Amniotic stem cell (primary cell): ENCODE data around the gene KCNG1.

Experiments used
- DNase-seq: peaks from one replicate; lab custom pipeline; 2025; lab: John Stamatoyannopoulos, UW

Gene KCNG1

DNA sequence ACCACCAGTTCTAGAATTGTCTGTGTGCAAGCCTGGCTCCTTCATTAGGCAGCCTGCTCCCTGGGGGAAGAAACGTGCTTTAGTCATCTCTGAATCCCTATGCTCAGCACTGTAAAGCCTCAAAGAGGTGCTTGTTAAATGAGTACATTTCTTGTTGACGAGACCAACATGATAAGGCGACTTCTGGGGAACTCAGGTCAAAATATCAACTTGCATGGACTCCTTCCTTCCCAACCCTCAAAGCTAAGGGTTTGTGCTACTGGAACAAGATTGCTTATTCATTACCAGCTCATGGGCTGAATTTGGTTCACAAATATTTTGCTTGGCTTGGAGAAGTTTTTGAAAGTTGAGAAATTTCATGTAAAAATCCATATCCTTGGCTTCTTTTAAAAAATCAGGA is 10.6 kb downstream of the KCNG1 start:
- no peak for DNase-seq

- DNase-seq = no peak
Measured at GRCh38 chr20:51011479-51011878, 11.4 kb downstream of the KCNG1 start.

GRCh38 chr20:51010932-51011331 is 12.0 kb downstream of the KCNG1 start:
- no peak for DNase-seq

GRCh38 chr20:51010043-51010365 is 12.9 kb downstream of the KCNG1 start:
- no peak for DNase-seq

- DNase-seq = no peak
Measured at GRCh38 chr20:51009303-51010042, 13.4 kb downstream of the KCNG1 start.

DNA sequence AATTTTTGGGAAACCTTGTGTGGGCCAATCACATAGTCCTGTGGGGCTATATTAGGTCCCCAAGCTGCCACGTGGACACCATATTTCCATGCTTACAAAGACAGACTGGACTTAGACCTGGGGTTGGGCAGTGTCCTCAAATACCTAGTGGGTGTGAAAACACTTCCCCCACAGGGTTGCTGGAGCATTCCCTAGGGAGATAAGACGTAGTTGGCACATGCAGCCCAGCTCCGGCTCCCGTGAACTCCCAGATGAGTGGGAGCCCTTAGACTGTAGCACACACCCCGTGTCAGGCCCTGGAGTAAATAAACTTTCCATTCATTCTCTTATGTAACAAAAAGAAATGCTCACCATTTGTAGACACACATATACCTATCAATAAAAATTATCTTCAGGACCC is 14.2 kb downstream of the KCNG1 start:
- no peak for DNase-seq

DNA sequence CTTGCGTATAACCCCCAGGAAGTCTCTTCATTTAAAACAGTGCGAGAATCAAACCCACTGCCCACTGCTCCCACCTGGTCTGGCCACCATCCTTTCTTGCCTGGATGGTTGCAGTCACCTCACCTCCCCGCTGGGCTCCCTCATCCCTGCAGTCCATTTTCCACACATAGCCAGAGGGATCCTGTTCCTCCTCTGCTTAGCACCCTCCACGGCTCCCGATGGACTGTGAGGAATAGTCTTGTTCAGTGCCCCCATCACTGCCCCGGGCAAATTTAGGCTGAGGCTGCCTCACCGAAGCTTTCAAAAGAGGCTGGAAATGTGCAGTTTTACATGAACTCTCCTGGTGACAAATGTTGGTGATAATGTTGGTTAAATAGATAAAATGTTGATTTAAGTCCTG is 17.7 kb downstream of the KCNG1 start:
- no peak for DNase-seq

- DNase-seq = no peak
Measured at GRCh38 chr20:51004781-51005180, 18.1 kb downstream of the KCNG1 start.

- no peak for DNase-seq
Measured at GRCh38 chr20:51004305-51004727, 18.6 kb downstream of the KCNG1 start.

- no peak for DNase-seq
Measured at GRCh38 chr20:51003753-51004152, 19.2 kb downstream of the KCNG1 start.

DNA sequence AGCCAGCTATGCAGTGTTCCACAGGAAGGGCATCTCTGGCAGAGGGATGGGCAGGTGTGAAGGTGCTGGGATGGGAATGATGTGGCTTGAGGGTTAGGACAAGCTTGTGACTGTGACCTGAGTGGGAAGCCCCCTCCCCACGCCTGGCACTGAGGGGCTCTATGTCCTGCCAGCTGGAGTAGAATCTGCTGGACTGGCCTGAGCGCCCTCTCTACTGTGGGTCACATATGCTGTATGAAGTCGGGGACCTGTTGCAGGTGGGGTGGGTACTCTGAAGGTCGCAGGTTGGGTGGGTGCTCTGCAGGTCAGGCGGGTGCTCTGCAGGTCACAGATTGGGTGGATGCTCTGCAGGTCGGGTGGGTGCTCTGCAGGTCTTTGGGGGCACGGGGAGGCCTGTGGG is 20.3 kb downstream of the KCNG1 start:
- no peak for DNase-seq

- no peak for DNase-seq
Measured at GRCh38 chr20:51001430-51002265, 21.3 kb downstream of the KCNG1 start.

DNA sequence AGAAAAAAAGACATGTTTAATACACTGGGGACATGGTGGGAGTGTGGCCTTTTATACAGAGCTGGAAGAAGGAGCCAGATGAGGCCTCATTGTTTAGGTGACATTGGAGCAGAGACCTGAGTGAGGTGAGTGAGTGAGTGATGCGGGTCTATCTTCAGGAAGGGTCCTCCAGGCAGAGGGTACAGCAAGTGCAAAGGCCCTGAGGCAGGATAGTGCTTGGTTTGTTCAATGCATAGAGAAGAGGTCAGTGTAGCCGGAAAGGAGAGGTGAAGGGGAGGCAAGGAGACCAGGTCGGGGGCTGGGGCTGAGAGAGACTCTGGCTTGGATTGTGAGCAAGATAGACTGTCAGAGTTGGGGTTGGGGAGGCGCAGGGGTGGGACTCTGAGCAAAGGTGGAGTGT is 23.6 kb downstream of the KCNG1 start:
- no peak for DNase-seq

- no peak for DNase-seq
Measured at GRCh38 chr20:50996901-50997865, 25.7 kb downstream of the KCNG1 start.

DNA sequence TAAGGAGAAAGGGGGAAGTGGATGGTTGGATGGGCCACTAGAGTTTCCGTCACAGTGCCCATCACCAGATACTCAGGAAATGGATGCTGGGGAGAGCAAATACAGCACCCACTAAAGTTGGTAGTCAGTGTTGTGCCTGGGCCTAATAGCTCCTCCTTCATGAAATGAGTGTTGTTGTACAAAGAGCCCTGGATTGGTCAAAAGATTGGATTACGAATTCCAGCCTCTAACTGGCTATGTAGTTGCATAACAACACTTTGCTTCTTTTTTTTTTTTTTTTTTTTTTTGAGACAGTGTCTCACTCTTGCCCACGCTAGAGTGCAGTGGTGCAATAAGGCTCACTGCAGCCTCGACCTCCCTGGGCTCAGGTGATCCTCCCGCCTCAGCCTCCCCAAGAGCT is 27.4 kb downstream of the KCNG1 start:
- DNase-seq = no peak

DNA sequence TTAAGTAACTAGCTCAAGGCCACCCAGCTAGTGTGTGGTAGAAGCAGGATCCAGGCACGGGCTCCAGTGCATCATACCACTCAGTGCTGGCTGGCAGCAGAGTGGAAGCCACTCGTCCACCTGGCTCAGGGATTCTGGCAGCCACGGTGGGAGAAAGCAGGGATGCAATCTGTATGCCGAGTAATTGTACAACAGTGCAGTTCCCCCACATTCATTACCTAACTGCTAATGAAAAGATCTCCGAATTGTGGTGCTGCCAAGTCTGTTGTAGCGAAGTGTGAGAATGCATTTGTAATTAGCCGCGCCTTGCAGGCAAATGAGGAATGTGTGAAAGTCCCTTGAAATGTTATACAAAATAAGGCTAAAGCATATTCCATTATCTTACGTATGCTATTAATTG is 29.0 kb downstream of the KCNG1 start:
- DNase-seq = no peak

- peak; percentile 5 for DNase-seq
Measured at GRCh38 chr20:50992733-50993457, 30.0 kb downstream of the KCNG1 start.

- no peak for DNase-seq
Measured at GRCh38 chr20:50992336-50992732, 30.6 kb downstream of the KCNG1 start.

DNA sequence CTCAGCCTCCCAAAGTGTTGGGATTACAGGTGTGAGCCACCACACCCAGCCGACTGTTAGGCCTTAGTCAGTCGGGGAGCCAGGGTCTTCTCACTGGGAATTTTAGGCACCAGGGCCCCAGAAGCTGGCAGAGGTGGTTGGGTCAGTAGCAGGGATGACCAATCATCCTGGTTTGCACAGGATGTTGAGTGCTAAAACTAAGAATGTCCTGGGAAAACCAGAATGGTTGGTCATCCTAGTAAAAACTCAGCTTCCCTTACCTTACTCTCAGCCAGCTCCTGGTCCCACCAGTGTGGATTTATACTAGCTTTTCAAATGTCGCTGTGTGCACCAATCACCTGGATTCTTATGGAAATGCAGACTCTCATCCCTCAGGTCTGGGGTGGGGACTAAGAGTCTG is 31.8 kb downstream of the KCNG1 start:
- DNase-seq = no peak

- peak; percentile 83 for DNase-seq
Measured at GRCh38 chr20:50987493-50988210, 35.3 kb downstream of the KCNG1 start.

DNA sequence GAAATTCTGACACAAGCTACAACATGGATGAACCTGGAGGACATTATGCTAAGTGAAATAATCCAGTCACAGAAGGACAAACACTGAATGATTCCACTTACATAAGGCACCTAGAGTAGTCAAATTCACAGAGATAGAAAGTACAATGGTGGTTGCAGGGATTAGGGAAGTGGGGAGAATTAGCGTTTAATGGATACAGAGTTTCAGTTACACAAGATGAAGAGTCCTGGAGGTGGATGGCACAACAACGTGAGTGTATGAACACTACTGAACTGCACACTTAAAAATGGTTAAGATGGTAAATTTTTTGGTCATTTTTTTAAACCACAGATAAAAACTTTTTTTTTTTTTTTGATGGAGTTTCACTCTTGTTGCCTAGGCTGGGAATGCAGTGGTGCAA is 39.6 kb downstream of the KCNG1 start:
- no peak for DNase-seq
